ENCODE data around the gene RUFY3.

RUFY3 gene

DNA sequence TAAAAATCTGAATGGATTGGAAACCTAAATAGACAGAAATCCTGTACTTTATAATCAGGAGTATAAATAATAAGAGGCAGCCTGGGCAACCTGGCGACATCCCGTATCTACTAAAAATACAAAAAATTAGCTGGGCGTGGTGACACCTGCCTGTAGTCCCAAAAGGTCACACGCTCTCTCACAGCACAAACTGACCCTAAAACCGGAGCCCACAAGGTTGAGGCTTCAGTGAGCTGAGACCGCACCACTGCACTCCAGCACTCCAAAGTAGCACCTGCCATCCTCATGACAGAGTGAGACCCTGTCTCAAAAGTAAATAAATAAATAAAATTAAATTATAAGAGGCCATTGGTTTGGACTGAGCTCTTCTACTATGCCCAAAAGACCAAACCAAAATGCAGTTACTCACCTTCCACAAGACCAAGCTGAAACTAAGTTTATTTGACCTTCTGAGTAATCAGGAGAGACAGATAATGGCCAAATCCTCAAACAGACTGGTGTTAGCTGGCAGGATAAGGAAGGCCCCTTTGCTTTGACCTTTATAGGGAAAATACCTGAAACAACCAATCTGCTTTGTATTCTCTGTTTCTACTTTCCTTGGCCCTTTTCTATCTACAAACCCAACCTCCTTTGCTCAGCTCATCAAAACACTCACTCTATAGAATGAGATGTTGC, 121.1 kb downstream of the RUFY3 start:
- POLR2A ChIA-PET: no interaction called here
- TF ChIP-seq SUZ12 (IDR thresholded peaks at IDR 0.05): no peak
- no peak for TF ChIP-seq NFRKB (IDR thresholded peaks at IDR 0.05)
- no peak for TF ChIP-seq CTBP1 (IDR thresholded peaks at IDR 0.05; ENCODE audit: borderline replicate concordance)
- no peak for TF ChIP-seq FOXA1 (IDR thresholded peaks at IDR 0.05)
- no peak for TF ChIP-seq ARNT (IDR thresholded peaks at IDR 0.05)
- TF ChIP-seq TARDBP (IDR thresholded peaks at IDR 0.05): no peak
- TF ChIP-seq ZNF384 (IDR thresholded peaks at IDR 0.05): no peak
- TF ChIP-seq LEF1 (IDR thresholded peaks at IDR 0.05; ENCODE audit: borderline replicate concordance): no peak
- TF ChIP-seq PKNOX1 (IDR thresholded peaks at IDR 0.05): no peak
- TF ChIP-seq FOXM1 (IDR thresholded peaks at IDR 0.05; ENCODE audit: borderline replicate concordance): no peak
- TF ChIP-seq BHLHE40 (IDR thresholded peaks at IDR 0.05; ENCODE audit: borderline replicate concordance): no peak
- no peak for TF ChIP-seq HDGF (IDR thresholded peaks at IDR 0.05; ENCODE audit: borderline replicate concordance)
- no peak for TF ChIP-seq FOXK2 (IDR thresholded peaks at IDR 0.05)
- TF ChIP-seq ELF4 (IDR thresholded peaks at IDR 0.05): no peak
- no peak for DNase-seq (ENCODE audit: extremely low spot score)
- CTCF ChIA-PET: no interaction called here

DNA sequence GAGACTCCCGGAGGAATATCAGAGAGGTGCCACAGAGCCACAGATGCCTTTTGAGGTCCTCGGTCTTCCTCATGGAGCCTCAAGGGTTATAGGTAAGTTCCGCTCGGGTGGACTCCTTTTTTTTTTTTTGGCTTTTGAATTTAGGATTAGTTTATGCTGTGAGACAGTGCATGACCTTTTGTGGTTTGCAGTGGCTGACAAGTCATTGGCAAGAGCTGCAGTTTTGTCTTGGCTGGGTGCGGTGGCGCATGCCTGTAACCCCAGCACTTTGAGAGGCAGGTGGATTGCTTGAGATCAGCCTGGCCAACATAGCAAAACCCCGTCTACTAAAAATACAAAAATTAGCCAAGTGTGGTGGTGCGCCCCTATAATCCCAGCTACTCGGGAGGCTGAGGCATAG, 122.4 kb downstream of the RUFY3 start:
- ChIA-PET CTCF (no interaction called here), POLR2A (interaction anchor here (0.9 kb wide), 1 partner anchor 54 kb away, joined by 3 read pairs; no protein-coding TSS in a partner anchor)
- no peak for TF ChIP-seq PKNOX1 (IDR thresholded peaks at IDR 0.05)
- TF ChIP-seq LEF1 (IDR thresholded peaks at IDR 0.05; ENCODE audit: borderline replicate concordance): no peak
- DNase-seq (ENCODE audit: extremely low spot score): no peak

DNA sequence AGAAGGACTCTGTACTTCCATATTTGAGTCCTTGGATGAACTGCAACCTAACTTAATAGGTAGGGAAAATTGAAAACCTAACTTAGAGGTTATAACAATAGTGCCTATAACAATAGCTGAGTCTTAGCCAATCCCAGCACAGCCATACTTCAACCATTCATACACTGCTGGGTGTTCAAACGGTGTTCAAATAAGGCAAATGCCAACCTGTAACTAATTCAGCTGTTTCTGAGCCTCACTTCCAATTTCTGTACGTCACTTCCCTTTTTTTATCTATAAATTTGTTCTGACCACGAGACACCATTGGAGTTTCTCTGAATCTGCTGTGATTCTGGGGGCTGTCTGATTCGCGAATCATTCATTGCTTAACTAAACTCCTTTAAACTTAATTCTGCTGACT, 127.5 kb downstream of the RUFY3 start:
- CTCF ChIA-PET: no interaction called here

DNA sequence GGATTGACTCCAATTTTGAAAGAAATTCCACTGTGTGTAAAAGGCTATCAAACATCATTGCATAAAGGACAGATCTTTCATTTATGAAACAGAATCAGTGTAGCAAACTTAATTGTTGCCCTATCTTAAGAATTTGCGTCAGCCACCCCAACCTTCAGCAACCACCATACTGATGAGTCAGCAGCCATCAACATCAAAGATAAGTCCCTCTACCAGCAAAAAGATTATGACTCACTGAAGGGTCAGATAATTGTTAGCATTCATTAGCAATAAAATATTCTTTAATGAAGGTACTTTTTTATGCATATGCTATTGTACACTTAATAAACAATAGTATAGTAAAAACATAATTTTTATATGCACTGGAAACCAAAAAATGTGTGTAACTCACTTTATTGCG, 133.7 kb downstream of the RUFY3 start:
- no peak for DNase-seq (ENCODE audit: extremely low spot score)
- TF ChIP-seq SUZ12 (IDR thresholded peaks at IDR 0.05) (no peak), TARDBP (IDR thresholded peaks at IDR 0.05) (no peak), SP1 (IDR thresholded peaks at IDR 0.05) (no peak), FOXK2 (IDR thresholded peaks at IDR 0.05) (no peak), ARNT (IDR thresholded peaks at IDR 0.05) (no peak), NFRKB (IDR thresholded peaks at IDR 0.05) (no peak), PKNOX1 (IDR thresholded peaks at IDR 0.05) (no peak), FOXM1 (IDR thresholded peaks at IDR 0.05; ENCODE audit: borderline replicate concordance) (no peak), HDGF (IDR thresholded peaks at IDR 0.05; ENCODE audit: borderline replicate concordance) (no peak), ZNF384 (IDR thresholded peaks at IDR 0.05) (no peak), LEF1 (IDR thresholded peaks at IDR 0.05; ENCODE audit: borderline replicate concordance) (no peak), BHLHE40 (IDR thresholded peaks at IDR 0.05; ENCODE audit: borderline replicate concordance) (no peak), FOXA1 (IDR thresholded peaks at IDR 0.05) (no peak), L3MBTL2 (conservative IDR thresholded peaks at IDR 0.05) (no peak), ELF4 (IDR thresholded peaks at IDR 0.05) (no peak), CTBP1 (IDR thresholded peaks at IDR 0.05; ENCODE audit: borderline replicate concordance) (no peak)
- ChIA-PET CTCF (no interaction called here), POLR2A (no interaction called here)

More for the DNA sequence above, 127.5 kb downstream of the RUFY3 start:
- no peak for DNase-seq (ENCODE audit: extremely low spot score)
- TF ChIP-seq TARDBP (IDR thresholded peaks at IDR 0.05): no peak
- TF ChIP-seq BHLHE40 (IDR thresholded peaks at IDR 0.05; ENCODE audit: borderline replicate concordance): no peak
- TF ChIP-seq L3MBTL2 (conservative IDR thresholded peaks at IDR 0.05): no peak
- no peak for TF ChIP-seq PKNOX1 (IDR thresholded peaks at IDR 0.05)
- TF ChIP-seq FOXK2 (IDR thresholded peaks at IDR 0.05): no peak
- no peak for TF ChIP-seq FOXM1 (IDR thresholded peaks at IDR 0.05; ENCODE audit: borderline replicate concordance)
- POLR2A ChIA-PET: no interaction called here

Data from HEK293T (cell line).